Measurements from ENCODE around the gene CNP.
"Not testable (repeated sequence)": the region's sequence is repeated elsewhere in the genome, so short reads cannot be mapped to it uniquely, and the experiment has no call there.

The CNP gene

DNA sequence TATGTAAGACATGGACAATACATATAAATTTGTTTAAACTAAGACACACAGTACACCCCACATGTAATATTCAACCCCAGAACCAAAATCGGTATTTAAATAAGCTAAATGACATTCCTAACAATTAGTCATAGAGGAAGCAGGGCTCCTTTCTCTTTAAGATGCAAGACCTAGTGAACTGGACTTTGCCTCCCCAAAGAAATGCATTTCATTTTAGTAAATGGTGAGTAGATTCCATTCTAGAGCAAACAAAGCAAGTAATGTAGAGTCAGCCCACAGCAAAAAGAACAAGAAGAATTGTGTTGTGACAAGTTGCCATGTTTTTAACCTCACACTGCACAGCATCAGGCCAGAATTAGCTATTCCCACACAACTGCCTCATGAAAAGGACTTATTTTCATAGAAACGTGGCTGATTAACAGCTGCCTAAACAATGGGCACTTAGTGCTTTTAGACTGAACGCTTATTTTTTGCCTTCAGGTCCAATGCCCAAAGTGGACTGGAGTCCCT, 36.3 kb downstream of the CNP start:
- DNase-seq (ENCODE audit: low read depth in 3 of 3), result no peak

DNA sequence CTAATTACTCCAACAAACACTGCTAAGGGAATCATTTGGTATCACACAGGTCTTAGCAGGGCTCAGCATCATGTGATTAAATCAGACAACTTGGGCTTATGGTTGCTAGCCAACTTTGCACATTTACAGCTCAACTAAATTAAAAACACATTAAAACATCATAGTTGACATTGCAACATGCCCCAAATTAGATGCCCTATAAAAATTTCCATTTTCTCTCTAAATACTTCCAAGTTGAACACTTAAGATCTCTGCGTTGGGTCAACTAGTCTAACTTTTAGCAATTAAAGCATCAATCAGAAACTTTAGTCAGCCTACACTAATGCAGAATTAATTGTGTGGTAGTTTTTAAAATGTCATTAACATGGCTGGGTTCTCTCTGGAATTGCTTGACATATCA, 38.6 kb downstream of the CNP start:
- DNase-seq (ENCODE audit: low read depth in 3 of 3), result no peak

DNA sequence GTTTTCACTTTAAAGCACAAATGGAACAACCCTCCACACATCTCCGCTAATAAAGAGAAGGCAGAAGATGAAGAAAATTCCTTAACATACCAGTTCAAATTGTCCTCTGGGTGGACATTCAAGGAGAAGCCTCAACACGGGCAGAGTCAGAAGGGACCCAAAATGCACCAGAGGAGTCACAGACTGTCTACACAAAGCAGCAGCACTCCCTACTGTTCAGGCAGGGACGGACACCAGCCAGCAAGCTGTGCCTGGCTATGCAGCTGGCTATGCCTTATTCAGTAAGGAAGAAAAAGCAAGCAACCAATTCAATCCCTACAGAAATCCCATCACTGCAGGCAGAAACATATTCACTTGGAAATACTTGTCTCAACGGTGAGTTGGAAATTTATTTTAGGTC, 42.6 kb downstream of the CNP start:
- DNase-seq (ENCODE audit: low read depth in 3 of 3), result no peak

DNA sequence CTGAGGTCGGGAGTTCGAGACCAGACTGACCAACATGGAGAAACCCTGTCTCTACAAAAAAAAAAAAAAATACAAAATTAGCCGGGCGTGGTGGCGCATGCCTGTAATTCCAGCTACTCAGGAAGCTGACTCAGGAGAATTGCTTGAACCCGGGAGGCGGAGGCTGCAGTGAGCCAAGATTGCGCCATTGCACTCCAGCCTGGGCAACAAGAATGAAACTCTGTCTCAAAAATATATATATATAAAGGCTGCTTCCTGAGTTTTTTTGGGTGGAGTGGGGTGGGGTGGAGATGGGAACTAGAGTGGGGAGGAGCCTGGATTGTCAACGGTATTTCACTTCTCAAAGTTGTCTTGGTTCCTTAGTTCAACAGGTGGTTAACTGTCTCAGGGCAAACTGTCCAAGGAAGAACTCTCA, 43.7 kb downstream of the CNP start:
- DNase-seq (ENCODE audit: low read depth in 3 of 3), result not testable (repeated sequence)

DNA sequence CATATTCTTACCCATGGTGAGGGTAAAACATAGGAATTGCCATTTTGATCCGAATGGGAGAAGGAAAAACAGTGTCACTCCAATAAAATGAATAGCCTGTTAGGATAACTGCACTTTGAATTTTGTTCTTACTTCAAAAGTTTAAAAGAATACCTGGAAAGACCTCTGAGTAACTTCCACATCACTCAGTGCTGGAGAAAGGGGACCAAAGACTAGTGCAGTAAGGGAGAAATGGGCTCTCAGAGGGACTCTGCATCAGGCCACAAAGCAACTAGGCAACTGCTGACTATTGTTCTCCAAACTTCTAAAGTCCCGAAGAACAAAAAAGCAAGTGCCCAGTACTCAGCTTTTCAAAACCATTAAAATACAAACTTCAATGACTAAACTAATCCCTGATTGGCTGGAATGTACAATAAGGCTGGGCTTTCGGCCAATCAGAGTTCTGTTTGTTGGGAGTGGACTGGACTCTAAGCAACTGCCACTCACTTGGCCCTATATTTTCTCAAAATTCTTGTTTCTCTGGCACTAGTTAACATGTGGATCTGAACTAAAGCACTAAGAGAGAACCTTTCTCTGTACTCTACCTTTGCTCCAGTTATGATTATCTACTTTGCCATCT, 44.4 kb downstream of the CNP start:
- no peak for DNase-seq (ENCODE audit: low read depth in 3 of 3)

DNA sequence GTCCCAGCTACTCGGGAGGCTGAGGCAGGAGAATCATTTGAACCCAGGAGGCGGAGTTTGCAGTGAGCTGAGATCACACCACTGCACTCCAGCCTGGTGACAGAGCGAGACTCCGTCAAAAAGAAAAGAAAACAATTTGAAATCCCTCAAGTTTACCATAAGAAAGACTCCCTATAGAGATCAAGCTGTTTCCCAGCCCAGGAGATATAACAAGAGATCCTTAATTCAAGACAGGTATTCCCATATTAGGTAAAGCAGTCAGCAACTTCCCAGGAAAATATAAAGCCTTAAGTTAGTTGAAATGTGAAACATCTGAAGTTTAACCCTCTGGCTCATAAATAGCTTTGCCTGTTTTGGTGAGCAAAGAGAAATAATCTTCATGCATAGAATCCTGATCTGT, 45.8 kb downstream of the CNP start:
- not testable (repeated sequence) for DNase-seq (ENCODE audit: low read depth in 3 of 3)

DNA sequence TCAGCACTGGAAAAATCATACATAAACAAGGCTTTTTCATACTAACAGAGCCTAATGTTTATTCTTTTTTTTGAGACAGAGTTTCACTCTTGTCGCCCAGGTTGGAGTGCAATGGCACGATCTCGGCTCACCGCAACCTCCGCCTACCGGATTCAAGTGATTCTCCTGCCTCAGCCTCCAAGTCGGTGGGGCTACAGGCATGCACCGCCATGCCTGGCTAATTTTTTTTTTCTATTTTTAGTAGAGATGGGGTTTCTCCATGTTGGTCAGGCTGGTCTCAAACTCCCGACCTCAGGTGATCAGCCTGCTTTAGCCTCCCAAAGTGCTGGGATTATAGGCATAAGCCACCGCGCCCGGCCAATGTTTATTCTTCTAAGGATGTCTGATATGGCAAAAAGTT, 47.1 kb downstream of the CNP start:
- DNase-seq (ENCODE audit: low read depth in 3 of 3), result not testable (repeated sequence)

DNA sequence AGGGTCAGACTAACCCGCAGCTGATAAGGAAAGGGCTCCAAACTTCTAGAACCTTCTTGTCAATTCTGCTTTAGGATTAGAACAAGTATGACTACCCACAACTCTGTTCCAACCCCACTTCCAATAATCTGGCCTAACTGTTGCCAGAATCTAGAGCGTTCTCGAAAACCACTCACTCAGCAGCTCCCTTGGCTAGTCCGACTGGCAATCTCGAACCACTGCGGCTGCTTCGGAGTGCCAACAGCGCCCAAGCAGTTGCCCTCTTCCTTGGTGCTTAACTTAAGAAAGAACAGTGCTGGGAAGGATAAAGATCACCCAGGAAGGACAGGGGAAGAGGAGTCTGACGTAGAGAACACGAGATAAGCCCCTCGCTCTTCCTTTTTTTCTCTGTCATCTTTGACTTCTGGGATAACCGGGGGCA, 49.8 kb downstream of the CNP start:
- no peak for DNase-seq (ENCODE audit: low read depth in 3 of 3)

DNA sequence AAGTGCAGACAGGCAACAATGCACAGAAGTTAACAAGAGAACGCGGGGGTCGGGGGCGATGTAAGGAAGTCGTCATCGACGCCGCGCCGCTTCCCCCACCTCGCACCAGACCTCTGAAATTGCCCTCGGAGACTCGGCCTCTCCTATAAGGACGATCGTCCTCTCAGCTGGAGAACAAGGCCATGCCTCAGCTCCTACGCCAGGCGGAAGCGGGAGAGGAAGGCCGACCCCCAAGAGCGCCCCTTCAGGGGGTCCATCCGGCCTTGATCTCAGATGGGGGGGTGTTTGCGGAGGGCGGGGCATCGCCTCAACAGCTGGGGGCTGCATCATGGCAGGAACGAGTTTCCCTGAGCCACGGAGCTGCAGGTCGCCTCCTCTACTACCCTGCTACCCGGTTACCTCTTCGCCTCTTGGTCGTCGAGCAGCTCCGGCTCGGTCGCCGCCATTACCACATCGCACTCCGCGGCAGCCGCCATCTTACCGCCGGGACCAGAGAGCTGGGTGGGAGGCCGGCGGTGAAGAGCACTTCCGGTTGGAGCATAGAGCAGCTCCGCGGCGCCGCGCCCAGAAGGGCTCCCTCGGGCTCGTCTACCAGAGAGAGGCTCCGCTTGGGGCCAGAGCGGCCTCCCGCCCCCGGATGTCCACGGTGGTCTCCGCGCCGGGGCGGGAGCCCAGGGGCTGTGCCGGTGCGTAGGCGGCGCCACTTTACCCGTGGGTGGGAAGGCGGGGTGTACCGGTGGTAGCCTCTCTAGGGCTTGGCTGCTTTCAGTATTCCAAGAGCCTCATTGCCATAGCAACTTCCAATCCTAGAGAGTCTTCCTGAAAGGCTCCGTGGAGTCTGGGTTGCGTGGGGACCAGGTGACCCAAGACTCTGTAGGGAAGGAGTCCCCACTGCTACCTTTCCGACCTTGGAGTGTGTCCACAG, 50.6 kb downstream of the CNP start, which contains the start of gene DNAJC7:
Gene DNAJC7, minus strand, starts transcription at position 499 of the 925 bp plus-strand sequence. Its CDS starts 23 bp downstream, at position 476.
- peak; percentile 79 to 82 (median 80) for DNase-seq (ENCODE audit: low read depth in 3 of 3)

DNA sequence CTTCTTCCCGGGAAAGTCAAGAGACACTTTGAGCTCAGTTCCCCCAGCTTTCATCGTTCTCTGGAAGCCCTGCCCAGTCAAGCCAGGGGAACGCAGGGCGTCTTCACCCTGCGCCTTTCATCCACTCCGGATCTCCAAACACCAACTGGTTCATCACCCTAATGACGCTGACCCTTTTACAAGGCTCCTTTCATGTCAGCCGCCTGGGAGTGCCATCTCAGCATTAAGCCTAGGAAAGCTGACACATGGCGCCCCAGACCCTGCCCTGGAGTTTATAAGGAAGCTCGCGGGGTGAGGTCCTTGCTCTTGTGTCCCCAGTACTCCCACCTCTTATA, 51.2 kb downstream of the CNP start:
- no peak for DNase-seq (ENCODE audit: low read depth in 3 of 3)

DNA sequence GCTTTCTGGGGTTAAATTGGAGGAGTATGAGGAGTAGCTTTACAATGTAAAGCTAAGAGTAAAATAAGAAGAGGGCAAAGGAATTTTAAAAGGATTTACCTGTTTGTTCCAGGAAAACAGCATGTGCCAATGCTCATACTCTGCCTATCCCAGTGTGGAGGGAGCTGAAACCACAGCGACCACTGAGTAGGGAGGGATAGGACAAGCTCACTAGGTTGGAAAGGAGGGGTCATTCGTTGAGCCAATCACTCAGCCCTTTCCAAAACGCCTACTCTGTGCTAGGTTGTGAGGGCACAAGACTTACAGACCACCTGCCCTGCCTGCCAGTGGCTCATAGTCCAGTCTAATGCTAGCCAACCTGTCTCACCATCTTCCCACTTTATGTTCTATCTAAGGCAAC, 51.7 kb downstream of the CNP start:
- no peak for DNase-seq (ENCODE audit: low read depth in 3 of 3)

DNA sequence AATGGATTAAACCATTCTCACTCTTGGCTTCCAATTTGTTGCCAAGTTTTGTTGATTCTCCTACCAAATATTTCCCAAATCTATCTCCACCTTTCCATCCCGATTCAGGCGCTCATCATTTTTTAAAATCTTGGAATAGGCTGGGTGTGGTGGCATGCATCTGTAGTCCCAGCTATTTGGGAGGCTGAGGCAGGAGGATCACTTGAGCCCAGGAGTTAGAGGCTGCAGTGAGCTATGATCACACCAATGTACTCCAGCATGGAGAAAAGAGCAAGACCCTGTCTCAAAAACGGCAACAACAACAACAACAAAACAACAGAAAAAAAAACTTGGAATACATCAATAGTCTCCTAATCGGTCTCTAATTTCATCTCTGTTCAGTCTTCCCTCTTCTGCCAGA, 52.4 kb downstream of the CNP start:
- DNase-seq (ENCODE audit: low read depth in 3 of 3), result no peak

DNA sequence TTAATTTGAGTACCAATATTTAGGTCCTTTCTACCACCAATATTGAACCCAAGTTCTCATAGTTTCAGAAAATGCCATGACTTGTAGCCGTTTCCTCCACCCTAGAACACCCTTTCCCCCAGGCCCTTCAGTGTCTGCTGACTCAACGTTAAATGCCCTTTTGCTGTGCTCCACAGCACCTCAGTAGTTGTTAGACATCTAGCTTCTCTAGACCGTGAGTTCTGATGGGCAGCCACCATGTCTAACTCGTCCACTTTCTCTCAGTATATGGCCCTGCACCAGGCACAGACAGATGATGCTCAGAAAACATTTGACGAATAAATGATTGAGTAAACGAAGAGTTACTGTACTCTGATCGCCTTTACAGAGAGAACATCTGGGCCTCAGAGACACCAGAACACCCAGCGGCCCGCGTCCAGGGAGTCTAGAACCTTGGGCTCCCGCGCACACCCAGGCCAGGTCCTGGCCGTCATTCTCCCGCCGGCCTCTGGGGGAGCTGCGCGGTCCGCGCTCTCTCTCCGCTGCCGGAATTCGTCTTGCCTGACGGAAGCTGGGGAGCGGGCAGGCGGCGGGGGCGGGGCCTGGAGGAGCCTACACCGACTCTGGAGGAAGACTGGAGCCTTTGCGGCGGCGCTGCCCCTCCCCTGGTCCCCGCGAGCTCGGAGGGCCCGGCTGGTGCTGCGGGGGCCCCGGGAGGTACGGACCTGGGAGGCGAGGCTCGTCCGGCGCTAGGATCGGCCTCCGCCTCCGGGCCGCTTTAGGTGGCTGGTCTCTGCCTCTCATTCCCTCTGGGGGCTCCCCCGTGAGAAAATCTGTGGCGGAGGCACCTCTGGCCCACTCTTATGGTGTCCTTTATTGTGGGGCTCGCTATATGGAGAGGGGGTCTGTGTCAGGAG, 53.2 kb downstream of the CNP start, which contains the start of gene NKIRAS2:
Gene NKIRAS2, plus strand, starts transcription at position 582 of the 896 bp plus-strand sequence. CDS start 1,488 bp downstream, outside the sequence.
- peak; percentile 85 to 91 (median 87) for DNase-seq (ENCODE audit: low read depth in 3 of 3)

DNA sequence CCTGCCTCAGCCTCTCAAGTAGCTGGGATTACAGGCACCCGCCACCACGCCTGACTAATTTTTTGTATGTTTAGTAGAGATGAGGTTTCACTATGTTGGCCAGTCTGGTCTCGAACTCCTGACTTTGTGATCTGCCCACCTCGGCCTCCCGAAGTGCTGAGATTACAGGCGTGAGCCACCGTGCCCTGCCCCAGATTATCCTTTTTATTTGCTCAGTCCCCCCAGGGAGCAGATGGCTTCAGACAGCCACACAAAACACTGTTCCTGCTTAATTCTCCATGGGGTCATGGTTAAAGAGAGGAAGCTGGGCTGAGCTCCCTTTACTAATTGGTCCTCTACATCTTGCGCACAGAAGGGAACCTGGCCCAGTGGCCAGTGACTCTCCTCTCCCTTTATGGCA, 54.2 kb downstream of the CNP start:
- not testable (repeated sequence) for DNase-seq (ENCODE audit: low read depth in 3 of 3)

DNA sequence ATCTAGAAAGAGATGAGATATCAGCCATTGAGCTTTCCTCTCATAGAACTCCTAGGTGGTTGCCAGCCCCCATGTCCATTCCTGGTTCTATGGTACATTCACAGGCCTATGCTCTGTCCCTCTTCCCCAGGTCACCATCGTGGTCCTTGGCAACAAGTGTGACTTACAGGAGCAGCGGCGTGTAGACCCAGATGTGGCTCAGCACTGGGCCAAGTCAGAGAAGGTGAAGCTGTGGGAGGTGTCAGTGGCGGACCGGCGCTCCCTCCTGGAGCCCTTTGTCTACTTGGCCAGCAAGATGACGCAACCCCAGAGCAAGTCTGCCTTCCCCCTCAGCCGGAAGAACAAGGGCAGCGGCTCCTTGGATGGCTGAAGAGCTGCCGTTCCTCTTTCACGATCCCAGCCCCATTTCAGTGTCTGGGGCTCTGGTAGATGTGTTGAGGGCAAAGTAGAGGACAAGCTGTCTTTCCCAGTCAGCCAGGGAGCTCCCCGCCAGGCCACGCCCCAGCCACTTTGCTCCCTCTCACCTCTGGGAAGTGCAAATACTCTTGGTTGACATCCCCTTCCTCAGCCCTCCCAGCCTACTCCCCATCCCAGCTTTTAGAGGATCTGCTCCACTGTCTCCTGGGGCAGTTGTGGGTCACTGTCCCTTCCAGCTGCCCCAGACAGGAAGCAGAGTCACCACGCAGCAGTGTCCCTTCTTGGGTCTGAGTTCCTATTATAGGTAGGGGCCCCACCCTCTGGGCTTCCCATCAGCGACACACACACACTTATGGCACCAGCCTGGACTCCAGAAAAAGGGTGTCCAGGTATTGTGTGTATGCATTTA, 57.1 kb downstream of the CNP start:
- DNase-seq (ENCODE audit: low read depth in 3 of 3), result no peak

DNA sequence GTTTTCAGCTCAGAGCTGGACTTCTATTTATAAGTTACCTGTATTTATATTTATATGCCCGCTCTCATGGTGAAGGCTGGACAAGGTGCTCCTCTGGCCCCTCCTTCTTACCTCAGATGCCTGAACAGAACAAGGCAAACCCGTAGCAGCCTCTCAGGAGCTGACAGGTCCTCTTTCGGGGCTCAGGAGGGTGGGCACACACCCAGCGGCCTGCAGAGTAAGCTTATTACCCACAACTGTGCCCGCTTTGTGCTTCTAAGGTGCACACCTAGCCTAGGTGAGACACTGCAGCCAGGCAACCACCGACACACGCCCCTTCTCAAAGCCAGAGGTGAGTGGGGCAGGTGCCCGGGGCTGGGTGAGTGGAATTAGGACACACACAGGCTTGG, 58.6 kb downstream of the CNP start:
- DNase-seq (ENCODE audit: low read depth in 3 of 3), result no peak

DNA sequence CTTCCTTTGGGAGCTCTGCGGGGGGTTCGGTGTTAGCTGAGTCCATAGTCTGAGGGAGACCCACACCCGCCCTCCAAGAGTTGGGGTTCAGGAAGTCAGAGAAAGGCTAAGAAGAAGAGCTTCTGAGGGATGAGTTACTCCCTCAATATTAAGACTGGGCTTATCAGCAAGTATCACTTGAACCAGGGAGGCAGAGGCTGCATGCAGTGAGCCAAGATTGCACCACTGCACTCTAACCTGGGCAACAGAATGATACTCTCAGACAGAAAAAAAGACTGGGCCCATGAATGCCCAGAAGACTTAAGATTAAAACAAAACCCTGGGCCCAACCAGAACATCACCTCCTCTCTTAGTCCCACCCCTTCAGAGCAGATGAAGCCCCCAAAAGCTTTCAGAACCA, 59.3 kb downstream of the CNP start:
- DNase-seq (ENCODE audit: low read depth in 3 of 3), result no peak

DNA sequence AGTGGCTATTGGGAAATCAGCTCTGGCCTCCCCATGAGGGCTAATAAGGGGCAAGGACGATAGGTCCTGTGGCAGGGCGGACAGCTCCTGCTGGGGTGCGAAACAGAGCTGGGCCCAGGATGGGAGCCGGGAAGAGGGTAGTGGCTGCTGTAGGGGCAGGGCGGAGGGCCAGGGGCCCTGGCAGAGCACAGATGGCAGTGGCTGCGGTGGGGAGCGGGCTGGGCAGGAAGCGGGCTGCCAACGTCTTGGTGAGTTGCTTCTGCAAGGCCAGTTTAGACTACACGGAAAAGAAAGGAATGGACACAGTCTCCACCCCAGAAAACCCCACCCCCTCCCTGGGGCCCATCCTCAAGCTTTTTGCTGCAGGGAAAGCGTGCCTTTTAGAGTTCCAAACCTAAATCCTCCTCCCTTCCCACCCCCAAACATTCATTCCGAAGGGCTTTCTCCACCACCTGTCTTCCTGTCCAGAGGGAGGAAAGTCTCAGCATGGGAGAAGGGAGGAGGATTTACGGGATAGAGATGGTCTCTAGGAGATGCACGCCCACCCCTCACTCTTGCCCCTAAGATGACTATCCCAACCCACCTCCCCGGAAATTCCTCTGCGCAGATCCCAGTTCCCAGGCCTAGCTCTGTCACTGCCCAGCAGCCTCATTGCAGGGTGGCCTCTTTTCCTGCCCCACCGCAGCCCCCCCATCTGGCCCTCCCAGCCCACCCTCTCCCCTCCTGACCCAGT, 60.4 kb downstream of the CNP start:
- no peak for DNase-seq (ENCODE audit: low read depth in 3 of 3)

Data from stimulated activated CD4-positive, alpha-beta T cell treated with anti-CD3 and anti-CD28 coated beads, TNF-alpha, amount 100 ng/mL, for 4 hours (primary cell).